Ishikawa (cell line): ENCODE data around the gene DHDDS.
A peak's percentile ranks its signal among the peaks of the same experiment; 100 is the strongest.

Experiments used
- CEBPB ChIP-seq: IDR thresholded peaks from 2 replicates; pipeline ENCODE4 v1.6.1; 2012
- CREB1 ChIP-seq: IDR thresholded peaks from 2 replicates; pipeline ENCODE4 v1.6.1; 2012; ENCODE audit warnings: low read depth
- EGR1 ChIP-seq: IDR thresholded peaks from 2 replicates; pipeline ENCODE4 v1.6.1; 2012
- EP300 ChIP-seq: IDR thresholded peaks from 2 replicates; pipeline ENCODE4 v1.6.1; 2012; ENCODE audit warnings: borderline replicate concordance
- FOXM1 ChIP-seq: IDR thresholded peaks from 2 replicates; pipeline ENCODE4 v1.6.1; 2012; ENCODE audit warnings: low read depth, borderline replicate concordance
- MAX ChIP-seq: IDR thresholded peaks from 2 replicates; pipeline ENCODE4 v1.6.1; 2012
- NFIC ChIP-seq: IDR thresholded peaks from 2 replicates; pipeline ENCODE4 v1.6.1; 2012
- RAD21 ChIP-seq: IDR thresholded peaks from 2 replicates; pipeline ENCODE4 v1.6.1; 2012; ENCODE audit warnings: low read depth
- TAF1 ChIP-seq: IDR thresholded peaks from 2 replicates; pipeline ENCODE4 v1.6.1; 2012; ENCODE audit warnings: low read depth, mild to moderate bottlenecking
- TCF12 ChIP-seq: IDR thresholded peaks from 2 replicates; pipeline ENCODE4 v1.6.1; 2012; ENCODE audit warnings: low read depth
- TEAD4 ChIP-seq: IDR thresholded peaks from 2 replicates; pipeline ENCODE4 v1.6.1; 2012
- YY1 ChIP-seq: IDR thresholded peaks from 2 replicates; pipeline ENCODE4 v1.6.1; 2012; ENCODE audit warnings: low read depth
- ZBTB7A ChIP-seq: IDR thresholded peaks from 2 replicates; pipeline ENCODE4 v1.6.1; 2012; ENCODE audit warnings: low read depth
- TF ChIP-seq, protein P1 (sequence below): IDR thresholded peaks from 2 replicates; pipeline ENCODE4 v1.6.1; 2012
- TF ChIP-seq, protein P2 (sequence below): IDR thresholded peaks from 2 replicates; pipeline ENCODE4 v1.6.1; 2012; ENCODE audit warnings: low read depth, mild to moderate bottlenecking

The DHDDS gene

DNA sequence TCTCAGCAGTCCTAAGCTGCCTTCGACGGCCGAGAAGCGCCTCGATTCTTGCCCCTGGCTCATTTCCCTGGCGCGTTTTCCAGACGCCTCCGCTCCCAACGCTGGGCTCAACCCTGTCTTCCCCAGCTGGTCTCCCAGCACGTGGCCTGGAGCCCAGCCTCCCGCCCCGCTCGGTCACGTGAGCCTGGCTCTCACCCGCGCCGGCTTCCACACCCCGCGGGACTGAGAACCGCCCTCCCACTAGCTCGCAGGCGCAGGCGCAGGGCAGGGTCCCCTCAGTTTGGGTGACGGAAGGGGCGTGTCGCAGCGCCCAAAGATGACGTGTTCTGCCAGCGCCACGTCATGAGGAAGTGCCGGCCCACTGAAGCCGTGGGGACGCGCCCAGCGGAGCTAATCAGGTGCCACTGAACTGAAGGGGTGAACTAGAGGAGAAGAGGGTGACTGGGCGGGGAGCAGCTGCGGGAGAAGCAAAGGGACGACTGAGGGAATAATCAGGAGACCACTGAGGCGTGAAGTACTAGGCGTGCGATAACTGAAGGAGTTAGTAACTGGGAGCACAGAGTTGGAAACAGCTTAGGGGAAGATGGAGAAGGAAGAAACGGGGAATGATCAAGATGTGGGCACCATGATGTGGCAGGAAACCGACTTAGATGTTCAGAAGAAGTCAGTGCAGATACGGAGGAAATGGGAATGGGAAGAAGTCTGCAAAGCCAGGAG is at the start of gene DHDDS:
Gene DHDDS (plus strand): TSS at position 343 of the 717 bp plus-strand sequence. CDS start 625 bp downstream, outside the sequence.
- TF ChIP-seq ZBTB7A (no peak; the same call in 1 of the 2 replicates), MAX (peak; percentile 100), EP300 (no peak), RAD21 (no peak), FOXM1 (no peak; the same call in 1 of the 2 replicates), YY1 (peak; percentile 9; the same call in 1 of the 2 replicates), CEBPB (no peak), TCF12 (peak; percentile 83), TEAD4 (peak; percentile 48; the same call in 1 of the 2 replicates), CREB1 (peak; percentile 99), NFIC (no peak; the same call in 1 of the 2 replicates), EGR1 (0 out of 2 replicates have a peak, but pooled peaks have one; percentile 4), TAF1 (peak; percentile 72)
- TF ChIP-seq, protein P1, sequence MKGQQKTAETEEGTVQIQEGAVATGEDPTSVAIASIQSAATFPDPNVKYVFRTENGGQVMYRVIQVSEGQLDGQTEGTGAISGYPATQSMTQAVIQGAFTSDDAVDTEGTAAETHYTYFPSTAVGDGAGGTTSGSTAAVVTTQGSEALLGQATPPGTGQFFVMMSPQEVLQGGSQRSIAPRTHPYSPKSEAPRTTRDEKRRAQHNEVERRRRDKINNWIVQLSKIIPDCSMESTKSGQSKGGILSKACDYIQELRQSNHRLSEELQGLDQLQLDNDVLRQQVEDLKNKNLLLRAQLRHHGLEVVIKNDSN = peak; percentile 100
- TF ChIP-seq, protein P2, sequence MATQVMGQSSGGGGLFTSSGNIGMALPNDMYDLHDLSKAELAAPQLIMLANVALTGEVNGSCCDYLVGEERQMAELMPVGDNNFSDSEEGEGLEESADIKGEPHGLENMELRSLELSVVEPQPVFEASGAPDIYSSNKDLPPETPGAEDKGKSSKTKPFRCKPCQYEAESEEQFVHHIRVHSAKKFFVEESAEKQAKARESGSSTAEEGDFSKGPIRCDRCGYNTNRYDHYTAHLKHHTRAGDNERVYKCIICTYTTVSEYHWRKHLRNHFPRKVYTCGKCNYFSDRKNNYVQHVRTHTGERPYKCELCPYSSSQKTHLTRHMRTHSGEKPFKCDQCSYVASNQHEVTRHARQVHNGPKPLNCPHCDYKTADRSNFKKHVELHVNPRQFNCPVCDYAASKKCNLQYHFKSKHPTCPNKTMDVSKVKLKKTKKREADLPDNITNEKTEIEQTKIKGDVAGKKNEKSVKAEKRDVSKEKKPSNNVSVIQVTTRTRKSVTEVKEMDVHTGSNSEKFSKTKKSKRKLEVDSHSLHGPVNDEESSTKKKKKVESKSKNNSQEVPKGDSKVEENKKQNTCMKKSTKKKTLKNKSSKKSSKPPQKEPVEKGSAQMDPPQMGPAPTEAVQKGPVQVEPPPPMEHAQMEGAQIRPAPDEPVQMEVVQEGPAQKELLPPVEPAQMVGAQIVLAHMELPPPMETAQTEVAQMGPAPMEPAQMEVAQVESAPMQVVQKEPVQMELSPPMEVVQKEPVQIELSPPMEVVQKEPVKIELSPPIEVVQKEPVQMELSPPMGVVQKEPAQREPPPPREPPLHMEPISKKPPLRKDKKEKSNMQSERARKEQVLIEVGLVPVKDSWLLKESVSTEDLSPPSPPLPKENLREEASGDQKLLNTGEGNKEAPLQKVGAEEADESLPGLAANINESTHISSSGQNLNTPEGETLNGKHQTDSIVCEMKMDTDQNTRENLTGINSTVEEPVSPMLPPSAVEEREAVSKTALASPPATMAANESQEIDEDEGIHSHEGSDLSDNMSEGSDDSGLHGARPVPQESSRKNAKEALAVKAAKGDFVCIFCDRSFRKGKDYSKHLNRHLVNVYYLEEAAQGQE = no peak

- TF ChIP-seq FOXM1 = no peak
- TF ChIP-seq TEAD4 = no peak
- TF ChIP-seq NFIC = no peak
- TF ChIP-seq, protein P2 = no peak
- TF ChIP-seq RAD21 = no peak
- TF ChIP-seq CEBPB = no peak
- TF ChIP-seq TAF1 = no peak
- TF ChIP-seq CREB1 = no peak
- TF ChIP-seq TCF12 = no peak
- no peak for TF ChIP-seq EP300
- TF ChIP-seq YY1 = no peak
- TF ChIP-seq MAX = no peak
- TF ChIP-seq, protein P1 = no peak
- no peak for TF ChIP-seq EGR1
- TF ChIP-seq ZBTB7A = no peak
Observed at GRCh38 chr1:26384076-26384475, 48.0 kb upstream of the DHDDS start.

GRCh38 chr1:26387447-26387846 is 44.7 kb upstream of the DHDDS start:
- TF ChIP-seq CEBPB (peak; percentile 92), MAX (peak; percentile 50; the same call in 1 of the 2 replicates), TCF12 (peak; percentile 53; the same call in 1 of the 2 replicates), CREB1 (no peak), EP300 (peak; percentile 20; the same call in 1 of the 2 replicates)
- TF ChIP-seq, protein P2 = no peak

- no peak for TF ChIP-seq TEAD4
- TF ChIP-seq TCF12 = no peak
- no peak for TF ChIP-seq TAF1
- TF ChIP-seq RAD21 = no peak
- TF ChIP-seq, protein P1 = no peak
- TF ChIP-seq, protein P2 = no peak
- TF ChIP-seq ZBTB7A = no peak
- no peak for TF ChIP-seq FOXM1
- no peak for TF ChIP-seq YY1
- no peak for TF ChIP-seq MAX
- TF ChIP-seq EP300 = no peak
- no peak for TF ChIP-seq NFIC
Observed at GRCh38 chr1:26388791-26389445, 43.2 kb upstream of the DHDDS start.
